HG03103 (cell line): ENCODE measurements around the gene ISM2.
"Not testable (repeated sequence)": the region's sequence is repeated elsewhere in the genome, so short reads cannot be mapped to it uniquely, and the experiment has no call there.

Experiments used
- ATAC-seq: cut with Tn5 transposase; IDR thresholded peaks from one replicate; pipeline ENCODE4 v1.9.1; 2021; ENCODE audit warnings: low read depth; ENCODE audit not compliant: unreplicated experiment

ISM2 gene

DNA sequence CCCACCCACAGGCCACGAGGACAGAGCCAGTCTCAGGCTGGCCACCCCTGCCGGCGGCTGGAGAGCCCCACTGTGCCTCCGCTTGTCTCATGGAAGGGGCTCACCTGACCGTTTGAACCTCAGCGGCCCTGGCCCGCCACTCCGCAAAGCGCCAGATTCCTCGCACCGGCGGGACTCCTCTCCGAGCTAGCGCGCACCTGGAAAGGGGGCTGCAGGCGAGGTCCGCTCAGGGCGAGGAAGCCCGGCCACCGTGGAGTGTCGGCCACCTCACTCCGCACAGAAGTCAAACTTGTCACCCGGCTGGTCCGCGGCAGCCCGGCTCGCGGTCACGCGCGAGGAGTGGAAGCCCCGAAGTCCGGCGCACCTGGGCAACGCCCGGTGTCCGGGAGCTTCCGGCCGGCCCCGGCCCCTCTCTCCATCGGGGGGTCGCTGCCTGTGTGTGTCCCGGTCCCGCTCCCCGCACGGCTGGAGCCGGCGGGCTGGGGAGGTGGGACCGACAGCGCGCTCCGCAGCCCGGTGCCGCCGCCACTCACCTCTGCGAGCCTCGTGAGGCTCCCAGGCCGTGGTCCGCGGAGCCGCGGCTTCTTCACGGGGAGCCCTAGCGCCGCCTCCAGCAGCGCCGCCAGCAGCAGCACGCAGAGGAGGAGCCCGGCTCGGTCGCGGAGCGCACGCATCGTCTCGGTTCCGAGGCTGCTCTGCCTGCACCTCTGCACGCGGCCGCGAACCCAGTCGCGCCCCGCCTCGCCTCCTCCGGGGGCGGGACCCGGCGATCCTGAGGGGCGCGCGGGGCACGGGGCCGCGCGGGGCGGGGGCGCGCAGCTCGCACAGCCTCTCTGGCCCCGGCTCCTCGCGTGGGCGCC, at the start of gene ISM2:
Gene ISM2 (minus strand): TSS at position 697 of the 860 bp plus-strand sequence. CDS start 23 bp downstream, at position 674.
- peak; percentile 59 for ATAC-seq

DNA sequence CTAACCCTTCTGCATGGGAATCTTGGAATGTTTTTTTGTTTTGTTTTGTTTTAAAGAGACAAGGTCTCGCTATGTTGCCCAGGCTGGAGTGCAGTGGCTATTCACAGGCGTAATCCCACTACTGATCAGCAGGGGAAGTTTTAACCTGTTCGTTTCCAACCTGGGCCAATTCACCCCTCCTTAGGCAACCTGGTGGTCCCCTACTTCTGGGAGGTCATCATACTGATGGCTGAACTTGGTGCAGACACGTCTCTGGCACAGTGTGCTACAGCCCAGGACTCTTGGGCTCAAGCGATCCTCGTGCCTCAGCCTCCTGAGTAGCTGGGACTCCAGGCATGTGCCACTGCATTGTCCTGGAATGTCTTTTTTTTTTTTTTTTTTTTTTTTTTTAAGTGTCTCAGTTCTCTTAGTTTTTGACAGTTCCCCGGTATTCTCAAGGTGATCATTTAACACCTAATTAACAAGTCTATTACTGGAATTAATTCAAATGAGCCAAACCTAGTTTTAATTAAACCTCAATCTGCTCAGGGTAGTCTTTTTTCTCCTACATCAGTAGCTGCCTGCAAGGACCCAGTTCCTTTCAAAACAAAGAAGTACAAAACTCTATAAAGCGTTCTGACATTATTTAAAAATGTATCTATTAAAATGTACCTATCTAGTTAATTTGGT, 49.0 kb upstream of the ISM2 start:
- ATAC-seq, result no peak

DNA sequence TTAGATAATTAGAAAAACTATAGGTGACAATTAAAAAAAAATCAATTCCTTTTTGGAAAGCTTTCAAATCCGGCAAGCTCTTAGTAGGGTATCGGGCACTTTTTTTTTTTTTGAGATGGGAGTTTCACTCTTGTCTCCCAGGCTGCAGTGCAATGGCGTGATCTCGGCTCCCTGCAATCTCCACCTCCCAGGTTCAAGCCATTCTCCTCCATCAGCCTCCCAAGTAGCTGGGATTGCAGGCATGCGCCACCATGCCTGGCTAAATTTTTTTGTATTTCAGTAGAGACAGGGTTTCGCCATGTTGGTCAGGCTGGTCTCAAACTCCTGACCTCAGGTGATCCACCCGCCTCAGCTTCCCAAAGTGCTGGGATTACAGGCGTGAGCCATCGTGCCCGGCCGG, 46.6 kb upstream of the ISM2 start:
- not testable (repeated sequence) for ATAC-seq

DNA sequence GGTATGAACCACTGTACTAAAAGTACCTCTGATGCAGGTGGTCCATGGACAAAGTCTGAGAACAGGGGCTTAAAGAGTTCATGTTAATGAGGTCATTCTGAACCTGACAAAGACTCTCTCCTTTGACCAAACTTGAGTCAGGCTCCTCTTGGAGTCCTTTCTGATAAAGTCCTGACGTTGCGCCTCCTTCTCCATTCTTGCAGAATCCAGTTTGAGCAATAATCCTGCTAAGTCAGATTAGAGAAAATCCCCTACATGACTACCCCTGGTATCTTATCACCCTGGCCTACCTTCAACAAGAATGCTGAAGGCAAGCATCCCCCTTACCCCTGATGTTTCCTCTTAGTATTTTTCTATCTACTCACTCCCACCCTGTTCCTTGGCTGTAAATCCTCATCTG, 46.0 kb upstream of the ISM2 start:
- ATAC-seq, result no peak

DNA sequence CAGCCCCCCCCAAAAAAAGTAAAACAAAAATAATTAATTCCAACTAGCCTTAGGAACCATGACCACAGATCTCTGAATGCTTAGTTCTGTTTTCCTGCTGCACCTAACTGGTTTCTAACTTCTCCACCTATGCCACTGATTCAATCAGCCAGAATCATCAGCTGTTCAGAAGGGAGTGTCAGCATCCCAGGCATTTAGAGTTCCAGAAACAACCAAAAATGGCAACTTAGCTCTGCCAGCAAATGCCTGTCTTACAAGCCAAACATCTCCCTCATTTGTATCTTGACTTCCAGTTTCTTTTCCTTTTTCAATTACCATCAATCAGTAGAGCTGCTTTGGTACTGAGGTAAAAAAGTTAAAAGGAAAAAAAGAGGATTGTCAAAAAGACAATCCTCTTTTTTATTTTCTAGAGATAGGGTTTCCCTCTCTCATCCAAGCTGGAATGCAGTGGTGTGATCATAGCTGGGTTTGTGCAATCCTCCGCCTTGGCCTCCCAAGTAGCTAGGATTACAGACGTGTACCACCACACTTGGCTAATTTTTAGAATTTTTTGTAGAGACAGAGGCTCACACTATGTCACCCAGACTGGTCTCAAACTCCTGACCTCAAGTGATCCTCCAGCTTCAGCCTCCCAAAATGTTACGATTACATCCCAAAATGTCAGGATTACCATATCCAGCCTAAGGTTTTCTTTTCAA, 45.2 kb upstream of the ISM2 start:
- ATAC-seq, result no peak

DNA sequence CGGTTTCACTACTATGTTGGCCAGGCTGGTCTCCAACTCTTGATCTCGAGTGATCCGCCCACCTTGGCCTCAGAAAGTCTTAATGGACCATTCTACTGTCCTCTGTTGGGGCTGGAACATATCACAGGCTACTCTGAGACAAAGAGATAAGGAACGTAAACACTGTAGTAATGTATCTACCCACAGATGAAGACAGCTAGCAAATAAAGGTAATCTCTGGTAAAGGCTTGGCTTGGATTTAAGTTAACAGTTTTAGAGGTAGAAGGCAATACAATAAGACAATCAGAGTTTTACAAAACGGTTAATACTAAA, 44.6 kb upstream of the ISM2 start:
- no peak for ATAC-seq

DNA sequence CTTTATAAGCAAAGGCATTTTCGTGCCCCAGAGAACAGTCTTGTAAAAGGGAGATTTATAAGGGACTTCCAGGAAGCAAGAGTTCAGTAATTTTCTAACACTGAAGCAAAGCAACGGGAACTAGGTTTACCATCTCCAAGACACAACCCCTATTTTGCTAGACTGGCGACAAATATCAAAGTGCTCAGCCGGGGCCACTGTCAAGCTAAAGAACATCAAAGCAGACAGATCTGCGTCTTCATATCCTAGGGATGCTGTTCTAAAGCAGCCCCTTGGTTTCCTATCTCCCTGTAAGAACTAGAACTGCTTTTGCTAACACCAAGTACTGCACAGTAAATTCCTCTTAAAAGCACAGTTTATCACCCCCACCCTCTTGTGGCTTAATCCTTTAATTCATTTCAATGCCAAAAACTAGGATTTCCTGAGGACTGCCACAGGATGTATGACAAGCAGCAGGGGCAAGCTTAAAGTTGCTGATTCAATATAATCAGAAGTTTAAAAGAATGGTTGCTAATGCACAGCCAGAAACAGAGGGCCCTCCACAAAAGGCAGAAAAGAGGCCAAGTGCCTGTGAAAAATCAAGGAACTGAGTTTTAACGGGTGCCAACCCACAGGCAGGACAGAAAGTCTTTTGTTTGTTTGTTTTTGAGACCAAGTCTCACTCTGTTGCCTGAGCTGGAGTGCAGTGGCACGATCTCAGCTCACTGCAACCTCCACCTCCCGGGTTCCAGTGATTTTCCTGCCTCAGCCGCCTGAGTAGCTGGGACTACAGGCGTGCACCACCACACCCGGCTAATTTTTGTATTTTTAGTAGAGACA, 44.0 kb upstream of the ISM2 start:
- no peak for ATAC-seq

DNA sequence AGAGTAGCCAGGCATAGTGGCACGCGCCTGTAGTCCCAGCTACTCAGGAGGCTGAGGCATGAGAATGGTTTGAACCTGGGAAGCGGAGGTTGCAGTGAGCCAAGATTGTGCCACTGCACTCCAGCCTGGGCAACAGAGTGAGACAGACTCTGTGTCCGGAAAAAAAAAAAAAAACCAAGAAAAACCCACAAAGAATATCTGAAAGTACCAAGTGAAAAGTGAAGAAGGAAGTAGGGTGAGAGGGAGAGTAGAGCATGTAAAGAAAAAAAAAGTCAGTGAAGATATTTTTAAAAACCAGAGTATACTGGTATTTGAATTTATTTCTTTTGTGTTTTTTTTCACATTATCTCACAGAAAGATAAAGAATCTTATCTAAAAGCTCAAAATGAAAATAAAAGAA, 43.3 kb upstream of the ISM2 start:
- no peak for ATAC-seq

DNA sequence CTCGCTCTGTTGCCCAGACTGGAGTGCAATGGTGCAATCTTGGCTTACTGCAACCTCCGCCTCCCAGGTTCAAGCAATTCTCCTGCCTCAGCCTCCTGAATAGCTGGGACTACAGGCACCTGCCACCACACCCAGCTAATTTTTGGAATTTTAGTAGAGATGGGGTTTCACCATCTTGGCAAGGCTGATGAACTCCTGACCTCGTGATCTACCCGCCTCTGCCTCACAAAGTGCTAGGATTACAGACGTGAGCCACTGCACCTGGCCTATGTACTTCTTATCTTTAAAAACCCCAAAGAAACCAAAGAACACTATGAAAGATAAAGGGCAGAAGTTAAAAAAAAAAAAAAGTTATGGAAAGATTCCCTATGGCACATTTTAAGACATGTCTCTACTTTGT, 38.3 kb upstream of the ISM2 start:
- ATAC-seq, result not testable (repeated sequence)

DNA sequence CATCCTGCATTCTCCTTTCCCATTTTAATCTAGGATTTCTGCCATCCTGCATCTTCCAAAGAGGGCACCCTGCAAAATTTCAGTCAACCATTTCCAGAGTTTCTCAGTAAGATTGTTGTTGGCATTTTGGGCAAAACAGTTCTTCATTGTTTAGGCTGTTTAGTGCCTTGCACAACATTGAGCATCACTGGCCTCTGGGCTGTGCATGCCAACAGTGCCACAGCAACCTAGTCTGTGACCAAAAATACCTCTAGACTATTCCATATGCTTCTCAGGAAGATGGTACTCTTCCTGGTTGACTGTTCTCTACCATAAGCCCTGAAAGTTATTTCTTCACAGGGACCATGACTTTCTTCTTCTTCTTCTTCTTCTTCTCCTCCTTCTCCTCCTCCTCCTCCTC, 32.5 kb upstream of the ISM2 start:
- no peak for ATAC-seq

DNA sequence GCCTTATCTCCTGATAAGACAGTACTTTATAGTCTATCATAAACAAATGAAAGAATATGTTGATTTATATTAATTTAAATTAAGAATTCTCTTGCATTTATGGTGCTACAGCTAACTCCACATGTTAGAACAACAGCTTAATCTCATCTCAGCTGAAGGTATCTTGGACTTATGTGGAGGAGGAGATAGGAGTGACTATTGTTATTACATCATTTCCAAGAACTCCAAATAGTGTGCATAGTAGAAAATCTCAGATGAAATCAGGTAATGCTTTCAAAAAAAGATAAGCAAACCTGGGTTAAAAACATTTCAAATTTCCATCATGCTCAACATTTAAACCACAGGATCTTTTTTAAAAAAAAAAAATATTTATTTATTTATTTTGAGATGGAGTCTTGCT, 31.3 kb upstream of the ISM2 start:
- ATAC-seq, result no peak

DNA sequence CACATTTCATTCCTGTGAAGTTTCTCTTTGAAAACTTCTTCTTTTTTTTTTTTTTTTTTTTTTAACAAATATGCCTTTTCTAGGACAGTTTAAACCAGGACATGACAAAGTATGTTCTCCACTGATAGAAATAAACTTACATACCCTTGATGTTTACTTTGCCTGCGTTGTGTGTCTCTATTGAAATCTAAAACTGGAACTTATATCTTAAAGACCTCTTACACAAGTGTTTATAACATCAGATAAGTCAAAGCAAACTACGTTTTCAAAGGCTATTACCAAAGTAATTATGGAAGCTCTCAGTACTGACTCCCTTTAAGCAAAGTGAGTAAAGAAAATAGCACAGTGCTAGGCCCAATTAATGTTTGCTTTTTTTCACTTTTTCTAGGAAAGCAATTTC, 30.6 kb upstream of the ISM2 start:
- no peak for ATAC-seq

DNA sequence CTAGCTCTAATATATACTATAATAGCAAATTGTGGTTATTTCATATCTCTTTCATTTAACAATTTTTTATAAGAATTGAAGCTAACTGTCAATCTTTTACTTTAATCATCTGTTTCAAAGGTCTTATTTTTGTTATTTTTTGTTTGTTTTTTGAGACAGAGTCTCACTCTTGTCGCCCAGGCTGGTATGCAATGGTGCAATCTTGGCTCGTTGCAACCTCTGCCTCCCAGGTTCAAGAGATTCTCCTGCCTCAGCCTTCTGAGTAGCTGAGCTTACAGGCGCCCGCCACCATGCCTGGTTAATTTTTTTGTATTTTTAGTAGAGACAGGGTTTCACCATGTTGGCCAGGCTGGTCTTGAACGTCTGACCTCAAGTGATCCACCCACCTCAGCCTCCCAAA, 30.1 kb upstream of the ISM2 start:
- not testable (repeated sequence) for ATAC-seq

DNA sequence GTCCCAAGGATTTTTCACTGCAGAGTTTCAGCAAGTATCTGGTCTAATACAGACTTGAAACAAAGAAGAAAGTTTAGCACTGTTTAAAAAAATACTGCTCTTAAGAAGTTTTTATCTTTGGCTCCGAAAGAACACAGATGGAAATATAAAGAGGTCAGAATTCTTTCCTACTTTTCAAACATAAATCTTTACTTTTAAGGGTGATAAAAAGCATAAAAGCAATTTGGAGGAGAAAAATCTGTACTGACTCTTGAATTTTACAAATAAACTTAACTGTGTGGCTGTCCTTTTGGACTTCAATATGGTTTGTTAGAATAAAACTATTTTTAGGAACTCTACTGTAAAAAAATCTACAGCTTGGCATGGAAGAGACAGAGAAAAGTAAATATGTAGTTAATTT, 27.6 kb upstream of the ISM2 start:
- ATAC-seq, result no peak

DNA sequence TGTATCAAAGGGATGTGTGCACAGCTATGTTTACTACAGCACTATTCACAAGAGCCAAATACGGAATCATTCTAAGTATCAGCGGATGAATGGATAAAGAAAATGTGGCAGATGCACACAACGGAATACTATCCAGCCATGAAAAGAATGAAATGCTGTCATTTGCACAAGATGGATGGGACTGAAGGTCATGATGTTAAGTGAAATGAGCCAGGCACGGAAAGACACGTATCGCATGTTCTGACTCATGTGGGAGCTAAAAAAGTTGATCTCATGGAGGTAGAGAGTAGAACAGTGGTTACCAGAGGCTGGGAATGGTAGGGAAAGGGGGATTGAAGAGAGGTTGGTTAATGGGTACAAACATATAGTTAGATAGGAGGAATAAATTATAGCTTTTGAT, 25.9 kb upstream of the ISM2 start:
- ATAC-seq, result no peak

DNA sequence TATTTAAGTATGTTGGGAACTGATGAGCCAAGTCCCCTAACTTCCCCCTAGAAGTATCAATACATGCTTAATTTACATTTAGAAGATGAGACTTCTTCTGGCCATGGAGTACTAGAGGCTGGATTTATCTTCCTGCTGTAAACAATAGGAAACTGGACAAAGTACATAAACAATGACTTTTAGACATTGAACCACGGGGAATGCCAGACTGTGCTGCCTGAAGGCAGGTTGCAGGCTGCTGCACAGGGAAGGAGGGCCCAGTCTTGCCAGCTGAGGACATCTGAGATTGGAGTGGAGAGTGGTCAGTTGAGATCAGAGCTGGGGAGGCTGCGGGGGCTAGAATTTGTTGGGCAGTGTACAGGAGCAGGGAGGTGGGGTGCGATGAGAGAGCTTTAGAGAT, 24.5 kb upstream of the ISM2 start:
- no peak for ATAC-seq

DNA sequence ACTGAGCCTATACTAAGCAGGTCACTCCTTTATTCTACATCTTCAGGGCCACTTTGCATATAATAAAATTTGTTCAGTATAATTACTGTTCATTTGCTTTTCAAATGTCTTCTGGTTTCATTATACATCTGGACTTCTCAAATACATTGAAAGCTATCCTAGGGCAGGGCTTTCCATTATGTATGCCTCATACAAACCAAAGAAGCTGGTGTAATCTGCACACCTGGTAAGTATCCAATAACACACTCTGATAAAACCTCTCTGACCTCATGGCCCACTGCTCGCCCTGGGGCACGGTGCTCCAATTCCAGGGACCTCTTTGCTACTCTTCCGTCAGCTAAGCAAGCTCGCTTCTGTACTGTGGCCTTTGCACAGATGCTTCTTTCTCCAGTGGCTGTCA, 21.9 kb upstream of the ISM2 start:
- ATAC-seq, result no peak

DNA sequence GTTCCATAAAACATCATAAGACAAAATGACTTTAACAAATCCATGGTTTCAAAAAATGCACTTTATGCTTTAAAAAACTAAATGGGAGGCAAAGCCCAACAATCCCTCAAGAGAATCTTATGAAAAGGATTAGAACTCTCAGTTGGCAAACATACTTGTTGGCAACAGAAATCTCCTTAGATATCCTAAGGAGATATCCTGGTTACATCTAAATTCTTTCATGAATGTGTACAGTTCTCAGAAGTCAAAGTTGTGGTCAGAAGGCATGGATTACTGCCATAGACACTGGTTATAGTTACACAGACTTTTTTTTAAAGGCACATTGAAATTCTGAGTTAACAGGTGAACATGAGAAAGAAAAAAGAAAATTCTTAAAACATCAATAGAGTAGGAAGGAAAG, 17.5 kb upstream of the ISM2 start:
- no peak for ATAC-seq

DNA sequence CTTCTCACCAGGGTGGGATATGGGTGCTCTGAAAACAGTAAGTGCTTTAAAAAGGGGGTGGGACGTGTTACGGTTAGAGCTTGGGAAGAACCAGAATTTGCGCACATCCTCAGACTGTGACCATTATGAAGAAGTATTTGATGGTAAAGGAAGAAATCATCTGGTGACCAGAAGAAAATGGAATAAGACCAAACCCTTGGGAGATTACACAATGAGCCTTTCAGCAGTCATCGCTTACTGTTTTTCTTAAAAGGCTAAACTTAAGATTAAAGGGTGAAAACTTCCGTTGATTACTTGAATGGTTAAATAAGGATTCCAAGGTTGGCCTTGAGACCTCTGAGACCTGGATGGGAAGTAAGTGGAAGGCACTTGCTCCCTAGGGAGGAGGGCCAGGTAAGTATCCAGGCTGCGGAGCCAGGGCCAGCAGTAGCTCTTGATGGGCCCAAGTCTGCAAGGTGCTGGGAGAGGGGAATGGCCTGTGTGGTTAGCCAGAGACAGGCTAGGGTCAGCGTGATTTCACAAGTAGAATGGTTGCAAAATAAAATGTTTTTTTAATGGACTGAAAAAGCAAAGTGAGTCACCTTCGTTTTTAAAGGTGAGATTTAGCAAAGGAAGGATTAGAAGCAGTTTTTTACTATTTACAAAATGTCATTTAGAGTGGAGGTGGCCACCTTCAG, 13.0 kb upstream of the ISM2 start:
- no peak for ATAC-seq

DNA sequence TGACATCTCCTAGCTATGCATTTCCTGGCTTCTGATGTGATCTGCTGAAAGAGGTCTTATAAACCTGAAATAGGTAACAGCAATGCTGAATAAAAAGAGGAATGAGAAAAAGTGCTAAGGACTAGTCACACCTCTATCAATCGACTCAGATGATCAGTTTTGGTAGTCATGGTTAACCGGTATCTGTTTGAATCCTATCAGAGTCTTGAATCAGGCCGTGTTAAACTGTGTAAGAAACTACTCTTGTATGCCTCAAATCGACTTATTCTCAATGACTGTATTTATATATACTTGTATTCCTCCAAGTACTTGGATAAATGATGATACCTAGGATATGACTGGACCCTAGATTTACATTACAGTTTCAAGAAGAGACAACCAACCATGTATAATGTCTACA, 10.8 kb upstream of the ISM2 start:
- ATAC-seq, result no peak
